ENCODE measurements around the gene FLNB. TPM values are rescaled to one million over a fixed set of nuclear protein-coding genes. Genes with fewer than 3 reads are reported as not detected.

The FLNB gene
- total RNA-seq, 1 experiment from 2014 or later = 41.2 TPM

- H3K4me1 ChIP-seq (ENCODE audit: insufficient read depth, low read length, poor library complexity, severe bottlenecking) = no peaks in the 10 kb centered on the region
- ChIA-PET POLR2A (ENCODE audit: low non-redundant PET) (no interaction called here), CTCF (no interaction called here)
- BruUV-seq (replicated peaks) = no TSS peak
- H3K4me3 ChIP-seq (ENCODE audit: low read depth, low read length, poor library complexity, severe bottlenecking) = no peak overlapping the region
- no peaks in the 10 kb centered on the region for H3K27me3 ChIP-seq (replicated peaks; ENCODE audit: insufficient read depth, low read depth, low read length, poor library complexity)
- H3K9me3 ChIP-seq (ENCODE audit: low read depth, low read length, poor library complexity, severe bottlenecking) = no peaks in the 10 kb centered on the region
- TF ChIP-seq CTCF (conservative IDR thresholded peaks at IDR 0.05; ENCODE audit: low read depth, low read length) (no peak), EZH2 (IDR thresholded peaks at IDR 0.05; ENCODE audit: borderline replicate concordance, low read depth, low read length, poor library complexity, severe bottlenecking) (no peak)
- no peak for DNase-seq (ENCODE audit: low spot score)
- no peaks in the 10 kb centered on the region for H3K36me3 ChIP-seq (ENCODE audit: insufficient read depth, low read length, poor library complexity, severe bottlenecking)
- intact Hi-C loops (cut with micrococcal nuclease; ENCODE audit: unreplicated experiment) = no loop called here
- H3K27ac ChIP-seq (ENCODE audit: low read depth, low read length, poor library complexity, severe bottlenecking) = no peak overlapping the region
These were observed 7.7 kb upstream of the FLNB start for GRCh38 chr3:58000306-58001085.

GRCh38 chr3:58001086-58001467 is 7.1 kb upstream of the FLNB start:
- POLR2A ChIA-PET (ENCODE audit: low non-redundant PET) = no interaction called here
- no peak overlapping the region for H3K27ac ChIP-seq (ENCODE audit: low read depth, low read length, poor library complexity, severe bottlenecking)
- TF ChIP-seq EZH2 (IDR thresholded peaks at IDR 0.05; ENCODE audit: borderline replicate concordance, low read depth, low read length, poor library complexity, severe bottlenecking) (no peak), CTCF (conservative IDR thresholded peaks at IDR 0.05; ENCODE audit: low read depth, low read length) (no peak)
- no peaks in the 10 kb centered on the region for H3K9me3 ChIP-seq (ENCODE audit: low read depth, low read length, poor library complexity, severe bottlenecking)
- no peak for DNase-seq (ENCODE audit: low spot score)
- CTCF ChIA-PET = no interaction called here
- BruUV-seq (replicated peaks) = no TSS peak
- H3K36me3 ChIP-seq (ENCODE audit: insufficient read depth, low read length, poor library complexity, severe bottlenecking) = no peaks in the 10 kb centered on the region
- no peak overlapping the region for H3K4me3 ChIP-seq (ENCODE audit: low read depth, low read length, poor library complexity, severe bottlenecking)
- intact Hi-C loops (cut with micrococcal nuclease; ENCODE audit: unreplicated experiment) = no loop called here
- no peaks in the 10 kb centered on the region for H3K27me3 ChIP-seq (replicated peaks; ENCODE audit: insufficient read depth, low read depth, low read length, poor library complexity)
- H3K4me1 ChIP-seq (ENCODE audit: insufficient read depth, low read length, poor library complexity, severe bottlenecking) = no peaks in the 10 kb centered on the region

GRCh38 chr3:58001979-58002378 is 6.2 kb upstream of the FLNB start:
- POLR2A ChIA-PET (ENCODE audit: low non-redundant PET) = no interaction called here
- H3K27ac ChIP-seq (ENCODE audit: low read depth, low read length, poor library complexity, severe bottlenecking) = no peak overlapping the region
- H3K4me3 ChIP-seq (ENCODE audit: low read depth, low read length, poor library complexity, severe bottlenecking) = no peak overlapping the region
- H3K27me3 ChIP-seq (replicated peaks; ENCODE audit: insufficient read depth, low read depth, low read length, poor library complexity) = no peaks in the 10 kb centered on the region
- H3K9me3 ChIP-seq (ENCODE audit: low read depth, low read length, poor library complexity, severe bottlenecking) = no peaks in the 10 kb centered on the region
- no TSS peak for BruUV-seq (replicated peaks)
- TF ChIP-seq CTCF (conservative IDR thresholded peaks at IDR 0.05; ENCODE audit: low read depth, low read length) (no peak), EZH2 (IDR thresholded peaks at IDR 0.05; ENCODE audit: borderline replicate concordance, low read depth, low read length, poor library complexity, severe bottlenecking) (no peak)
- H3K4me1 ChIP-seq (ENCODE audit: insufficient read depth, low read length, poor library complexity, severe bottlenecking) = no peaks in the 10 kb centered on the region
- DNase-seq (ENCODE audit: low spot score) = no peak
- no peaks in the 10 kb centered on the region for H3K36me3 ChIP-seq (ENCODE audit: insufficient read depth, low read length, poor library complexity, severe bottlenecking)
- intact Hi-C loops (cut with micrococcal nuclease; ENCODE audit: unreplicated experiment) = no loop called here
- CTCF ChIA-PET = no interaction called here

All from A673 (cell line).